HEK293 (cell line): ENCODE data around the gene RAI14.

ENCODE experiments used
- BCL11A ChIP-seq: fragments of 450-650 bp; formaldehyde crosslinking; IDR thresholded peaks from 2 replicates; pipeline ENCODE4 v1.5.1; 2016; ENCODE audit warnings: low read depth, missing biosample characterization, missing genetic modification characterization
- GLIS2 ChIP-seq: fragments of 450-650 bp; formaldehyde crosslinking; IDR thresholded peaks from 2 replicates; pipeline ENCODE4 v1.5.1; 2016; ENCODE audit warnings: missing biosample characterization, missing genetic modification characterization
- IKZF3 ChIP-seq: fragments of 450-650 bp; IDR thresholded peaks from 2 replicates; pipeline ENCODE4 v1.5.0; 2018; ENCODE audit warnings: missing biosample characterization, mild to moderate bottlenecking, missing genetic modification characterization, moderate library complexity
- KLF7 ChIP-seq: fragments of 450-650 bp; formaldehyde crosslinking; IDR thresholded peaks from 2 replicates; pipeline ENCODE4 v1.5.1; 2016; ENCODE audit warnings: missing biosample characterization, missing genetic modification characterization, borderline replicate concordance
- PRDM1 ChIP-seq: fragments of 450-650 bp; formaldehyde crosslinking; IDR thresholded peaks from 2 replicates; pipeline ENCODE4; 2016; ENCODE audit warnings: missing biosample characterization, missing genetic modification characterization
- PRDM6 ChIP-seq: fragments of 450-650 bp; formaldehyde crosslinking; IDR thresholded peaks from 2 replicates; pipeline ENCODE4 v1.5.1; 2017; ENCODE audit warnings: missing biosample characterization, missing genetic modification characterization
- RBAK ChIP-seq: fragments of 450-650 bp; formaldehyde crosslinking; IDR thresholded peaks from 2 replicates; pipeline ENCODE4 v1.5.1; 2016; ENCODE audit warnings: missing biosample characterization, missing genetic modification characterization
- SP2 ChIP-seq: fragments of 450-650 bp; formaldehyde crosslinking; IDR thresholded peaks from 2 replicates; pipeline ENCODE4 v1.5.1; 2016; ENCODE audit warnings: missing biosample characterization, missing genetic modification characterization
- TRIM28 ChIP-seq: IDR thresholded peaks from 2 replicates; pipeline ENCODE4 v1.6.1; 2011; ENCODE audit warnings: low read length, control low read depth, borderline replicate concordance
- WT1 ChIP-seq: fragments of 450-650 bp; formaldehyde crosslinking; IDR thresholded peaks from 2 replicates; pipeline ENCODE4 v1.5.1; 2016; ENCODE audit warnings: missing biosample characterization, missing genetic modification characterization
- ZFP3 ChIP-seq: fragments of 450-650 bp; formaldehyde crosslinking; IDR thresholded peaks from 2 replicates; pipeline ENCODE4 v1.5.1; 2016; ENCODE audit warnings: low read depth, missing biosample characterization, missing genetic modification characterization
- ZFP41 ChIP-seq: fragments of 450-650 bp; formaldehyde crosslinking; IDR thresholded peaks from 2 replicates; pipeline ENCODE4 v1.5.1; 2016; ENCODE audit warnings: missing biosample characterization, missing genetic modification characterization, borderline replicate concordance
- ZFP69B ChIP-seq: fragments of 450-650 bp; formaldehyde crosslinking; IDR thresholded peaks from 2 replicates; pipeline ENCODE4 v1.5.1; 2016; ENCODE audit warnings: missing biosample characterization, missing genetic modification characterization
- ZNF132 ChIP-seq: fragments of 450-650 bp; formaldehyde crosslinking; IDR thresholded peaks from 2 replicates; pipeline ENCODE4 v1.5.1; 2017; ENCODE audit warnings: missing biosample characterization, missing genetic modification characterization, borderline replicate concordance
- ZNF148 ChIP-seq: fragments of 450-650 bp; formaldehyde crosslinking; IDR thresholded peaks from 2 replicates; pipeline ENCODE4 v1.5.0; 2017; ENCODE audit warnings: missing biosample characterization, missing genetic modification characterization, borderline replicate concordance
- ZNF18 ChIP-seq: fragments of 450-650 bp; formaldehyde crosslinking; IDR thresholded peaks from 2 replicates; pipeline ENCODE4 v1.5.1; 2016; ENCODE audit warnings: missing biosample characterization, missing genetic modification characterization
- ZNF274 ChIP-seq, 2 experiments: fragments of 200-500 bp in 1 of 2; fragments of 450-650 bp in 1 of 2; sonication (Bioruptor generic) in 1 of 2; formaldehyde crosslinking in 1 of 2; IDR thresholded peaks; 2 replicates each; pipeline versions ENCODE4 v1.5.1 to v1.6.1; 2014 to 2016; ENCODE audit warnings: borderline replicate concordance in 1 of 2, inconsistent platforms in 1 of 2, low read length in 1 of 2, missing biosample characterization in 1 of 2, missing genetic modification characterization in 1 of 2
- ZNF362 ChIP-seq: fragments of 450-650 bp; formaldehyde crosslinking; IDR thresholded peaks from 2 replicates; pipeline ENCODE4 v1.5.1; 2016; ENCODE audit warnings: missing biosample characterization, missing genetic modification characterization
- ZNF433 ChIP-seq: fragments of 450-650 bp; formaldehyde crosslinking; IDR thresholded peaks from 2 replicates; pipeline ENCODE4 v1.5.1; 2016; ENCODE audit warnings: missing biosample characterization, missing genetic modification characterization, low read depth
- ZNF449 ChIP-seq: fragments of 450-650 bp; formaldehyde crosslinking; IDR thresholded peaks from 2 replicates; pipeline ENCODE4 v1.5.1; 2017; ENCODE audit warnings: missing biosample characterization, mild to moderate bottlenecking, missing genetic modification characterization, moderate library complexity
- ZNF510 ChIP-seq: fragments of 450-650 bp; formaldehyde crosslinking; IDR thresholded peaks from 2 replicates; pipeline ENCODE4 v1.5.1; 2018; ENCODE audit warnings: mild to moderate bottlenecking, missing genetic modification characterization, missing biosample characterization; ENCODE audit not compliant: insufficient replicate concordance
- ZNF521 ChIP-seq: fragments of 450-650 bp; formaldehyde crosslinking; IDR thresholded peaks from 2 replicates; pipeline ENCODE4 v1.5.1; 2017; ENCODE audit warnings: missing biosample characterization, mild to moderate bottlenecking, missing genetic modification characterization
- ZNF530 ChIP-seq: fragments of 450-650 bp; formaldehyde crosslinking; IDR thresholded peaks from 2 replicates; pipeline ENCODE4 v1.5.1; 2016; ENCODE audit warnings: low read depth, missing biosample characterization, missing genetic modification characterization
- ZNF560 ChIP-seq: fragments of 450-650 bp; formaldehyde crosslinking; IDR thresholded peaks from 2 replicates; pipeline ENCODE4 v1.5.1; 2017; ENCODE audit warnings: missing biosample characterization, missing genetic modification characterization, borderline replicate concordance
- ZNF561 ChIP-seq: fragments of 450-650 bp; IDR thresholded peaks from 2 replicates; pipeline ENCODE4 v1.5.1; 2018; ENCODE audit warnings: missing biosample characterization, missing genetic modification characterization, borderline replicate concordance
- ZNF639 ChIP-seq: fragments of 450-650 bp; formaldehyde crosslinking; IDR thresholded peaks from 2 replicates; pipeline ENCODE4 v1.5.1; 2016; ENCODE audit warnings: missing biosample characterization, missing genetic modification characterization
- ZNF658 ChIP-seq: fragments of 450-650 bp; formaldehyde crosslinking; IDR thresholded peaks from 2 replicates; pipeline ENCODE4; 2016; ENCODE audit warnings: missing biosample characterization, missing genetic modification characterization
- ZNF670 ChIP-seq: fragments of 450-650 bp; formaldehyde crosslinking; IDR thresholded peaks from 2 replicates; pipeline ENCODE4 v1.5.1; 2016; ENCODE audit warnings: missing biosample characterization, missing genetic modification characterization, low read depth
- ZNF747 ChIP-seq: fragments of 450-650 bp; formaldehyde crosslinking; IDR thresholded peaks from 2 replicates; pipeline ENCODE4 v1.5.1; 2016; ENCODE audit warnings: missing biosample characterization, missing genetic modification characterization
- ZNF76 ChIP-seq: fragments of 450-650 bp; formaldehyde crosslinking; IDR thresholded peaks from 2 replicates; pipeline ENCODE4; 2016; ENCODE audit warnings: low read depth, missing biosample characterization, missing genetic modification characterization, borderline replicate concordance
- ZSCAN30 ChIP-seq: fragments of 450-650 bp; IDR thresholded peaks from 2 replicates; pipeline ENCODE4 v1.5.1; 2018; ENCODE audit warnings: missing biosample characterization, mild to moderate bottlenecking, missing genetic modification characterization, moderate library complexity

Gene RAI14

GRCh38 chr5:34686762-34687268, 30.7 kb downstream of the RAI14 start (continued):
- TF ChIP-seq ZNF148 (no peak), ZFP3 (no peak), ZNF747 (no peak), ZNF510 (no peak), ZNF560 (tag by site-specific recombination) (no peak), ZNF521 (no peak), KLF7 (tag by site-specific recombination) (no peak), PRDM1 (tag by site-specific recombination) (peak; percentile 97), ZNF132 (no peak), ZNF658 (tag by site-specific recombination) (no peak), ZFP69B (no peak), ZNF530 (no peak), ZNF433 (tag by site-specific recombination) (no peak), PRDM6 (tag by site-specific recombination) (peak; percentile 70; the same call in 1 of the 2 replicates), ZFP41 (tag by site-specific recombination) (no peak), ZNF561 (peak; percentile 100), RBAK (tag by site-specific recombination) (no peak), TRIM28 (peak; percentile 69; the same call in 1 of the 2 replicates), ZNF76 (tag by site-specific recombination) (no peak), ZNF670 (no peak), ZNF449 (no peak), GLIS2 (no peak), ZNF639 (tag by site-specific recombination) (peak; percentile 30; the same call in 1 of the 2 replicates), BCL11A (no peak), ZNF274 (IDR thresholded peaks at IDR 0.05; ENCODE audit: low read length) (no peak), ZNF274 (tag by site-specific recombination; IDR thresholded peaks at IDR 0.05; ENCODE audit: borderline replicate concordance) (no peak), SP2 (tag by site-specific recombination) (no peak), ZNF18 (tag by site-specific recombination) (no peak), WT1 (tag by site-specific recombination) (peak; percentile 4; the same call in 1 of the 2 replicates), IKZF3 (tag by site-specific recombination) (peak; percentile 100), ZSCAN30 (tag by site-specific recombination) (peak; percentile 38; the same call in 1 of the 2 replicates), ZNF362 (tag by site-specific recombination) (peak; percentile 68; the same call in 1 of the 2 replicates)
